HG03378 (cell line): Measurements from ENCODE around the gene ARHGEF28.

Source experiments
- ATAC-seq: cut with Tn5 transposase; IDR thresholded peaks from one replicate; pipeline ENCODE4 v1.9.1; 2021; ENCODE audit warnings: mild to moderate bottlenecking, moderate library complexity; ENCODE audit not compliant: unreplicated experiment

ARHGEF28 gene

GRCh38 chr5:73805449-73805848 lies 179.5 kb downstream of the ARHGEF28 start:
- ATAC-seq: no peak

DNA sequence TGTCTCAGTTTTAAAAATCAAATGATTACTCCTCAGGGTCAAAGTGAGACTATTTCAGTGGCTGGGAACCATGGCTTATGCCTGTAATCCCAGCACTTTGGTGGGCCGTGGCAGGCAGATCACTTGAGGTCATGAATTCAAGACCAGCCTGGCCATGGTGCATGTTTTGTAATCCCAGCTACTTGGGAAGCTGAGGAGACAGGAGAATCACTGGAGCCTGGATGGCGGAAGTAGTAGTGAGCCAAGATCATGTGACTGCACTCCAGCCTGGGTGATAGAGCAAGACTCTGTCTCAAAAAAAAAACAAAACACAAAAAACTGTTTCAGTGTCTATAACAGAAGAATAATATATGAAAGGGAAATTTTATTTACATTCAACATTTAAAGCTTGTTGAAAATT lies 182.9 kb downstream of the ARHGEF28 start:
- no peak for ATAC-seq

DNA sequence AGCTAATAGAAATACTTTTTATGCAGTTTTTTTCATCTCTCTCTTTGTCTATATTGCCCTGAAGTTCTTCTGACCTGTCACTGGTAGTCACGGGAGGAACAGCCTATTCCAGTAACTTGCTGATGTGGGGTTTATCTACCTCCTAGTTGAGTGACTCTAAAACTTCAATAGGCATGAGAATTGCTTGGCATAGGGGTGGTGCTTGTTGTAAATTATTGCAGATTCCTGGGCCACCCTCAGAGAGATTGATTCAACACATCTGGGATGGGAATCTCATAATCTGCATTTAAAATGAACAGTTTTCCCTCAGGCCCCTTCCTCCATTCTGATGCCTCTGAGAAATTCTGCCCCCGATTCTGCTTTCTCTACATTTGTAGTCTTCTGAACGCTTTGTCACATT lies 184.4 kb downstream of the ARHGEF28 start:
- no peak for ATAC-seq

- ATAC-seq: no peak
Observed at GRCh38 chr5:73812457-73812856, 186.5 kb downstream of the ARHGEF28 start.

GRCh38 chr5:73812962-73813588 lies 187.1 kb downstream of the ARHGEF28 start:
- ATAC-seq: no peak

DNA sequence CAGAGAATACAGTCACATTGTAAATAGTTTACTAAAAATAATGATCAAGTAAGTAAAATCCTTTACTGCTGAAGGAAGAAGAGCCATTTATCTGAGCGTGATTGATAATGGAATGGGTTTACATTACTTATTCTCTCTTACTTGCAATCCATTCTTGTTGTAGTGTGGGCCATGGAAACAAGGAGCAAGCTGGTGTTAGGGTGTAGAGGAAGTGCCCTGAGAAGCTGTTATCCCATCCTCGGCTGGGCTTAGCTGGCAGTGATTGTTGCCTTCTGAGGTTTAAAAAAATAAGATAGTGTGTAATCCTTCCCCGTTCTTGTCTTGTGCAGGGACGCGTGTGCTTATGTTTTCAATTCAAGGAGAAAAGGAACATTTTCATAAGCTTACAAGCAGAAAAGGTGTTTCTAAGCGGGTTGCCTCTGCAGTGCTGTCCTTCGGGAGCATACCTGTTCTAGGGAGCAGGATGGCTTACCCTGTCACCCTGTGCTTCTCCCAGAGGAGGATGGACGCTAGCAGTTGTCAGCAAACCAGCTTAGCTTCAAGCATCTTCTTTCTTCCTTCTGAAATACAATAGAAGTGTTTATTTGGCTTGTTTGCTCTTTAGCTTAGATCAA lies 188.3 kb downstream of the ARHGEF28 start:
- no peak for ATAC-seq

GRCh38 chr5:73815631-73816030 lies 189.6 kb downstream of the ARHGEF28 start:
- no peak for ATAC-seq

DNA sequence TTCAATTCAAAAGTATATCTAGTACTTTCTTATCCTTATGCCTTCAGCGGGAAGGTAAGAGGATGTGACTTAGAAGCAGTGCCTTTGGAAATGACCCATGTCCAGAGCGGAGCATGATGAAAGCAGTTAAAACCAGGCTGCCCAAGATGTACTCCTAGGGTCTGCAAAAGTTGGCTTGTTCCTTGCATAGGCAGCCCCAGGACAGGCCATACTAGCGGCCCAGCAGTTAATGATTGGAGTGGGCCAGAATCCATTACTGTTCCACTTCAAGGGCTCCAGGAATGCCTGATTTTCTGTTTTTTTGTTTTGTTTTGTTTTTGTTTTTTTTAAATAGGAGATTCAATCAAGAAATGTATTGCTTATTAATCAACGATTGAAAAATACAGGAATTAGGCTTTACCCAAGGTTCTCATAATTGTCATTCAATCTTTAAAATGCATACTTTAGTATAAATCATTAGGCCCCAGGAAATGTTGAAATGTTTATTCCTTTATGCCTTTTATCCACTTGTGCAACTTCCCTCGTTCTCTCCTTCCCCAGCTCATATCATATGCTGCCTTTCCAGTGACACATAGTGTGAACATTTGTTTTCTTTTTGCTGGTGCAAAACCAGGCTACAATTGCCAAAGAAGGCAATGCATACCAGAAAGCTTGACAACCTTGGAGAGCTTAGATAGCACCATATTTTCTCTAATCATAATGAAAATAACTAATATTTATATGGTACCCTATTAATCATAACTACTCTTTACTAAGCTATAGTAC lies 190.8 kb downstream of the ARHGEF28 start:
- ATAC-seq: no peak

GRCh38 chr5:73818357-73818756 lies 192.4 kb downstream of the ARHGEF28 start:
- no peak for ATAC-seq

- ATAC-seq: no peak
Observed at GRCh38 chr5:73820326-73820725, 194.3 kb downstream of the ARHGEF28 start.

DNA sequence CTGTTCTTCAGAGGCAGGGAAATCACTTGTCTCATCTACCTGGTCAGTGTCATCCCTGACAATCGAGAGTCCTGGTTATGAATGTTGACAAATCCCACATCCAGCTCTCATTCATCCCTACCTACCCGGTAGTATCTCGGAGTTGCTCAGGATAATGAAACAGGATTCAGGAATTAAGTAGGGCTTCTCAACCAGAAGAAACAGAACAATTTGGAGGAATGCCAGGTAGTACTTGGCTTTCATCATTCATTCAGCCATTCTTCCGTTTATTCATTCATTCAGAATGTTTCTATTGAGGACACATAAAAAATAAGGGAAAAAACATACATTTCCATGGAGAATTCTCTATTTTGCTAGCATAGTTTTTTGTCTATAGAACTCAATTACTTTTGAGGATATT lies 195.0 kb downstream of the ARHGEF28 start:
- no peak for ATAC-seq

DNA sequence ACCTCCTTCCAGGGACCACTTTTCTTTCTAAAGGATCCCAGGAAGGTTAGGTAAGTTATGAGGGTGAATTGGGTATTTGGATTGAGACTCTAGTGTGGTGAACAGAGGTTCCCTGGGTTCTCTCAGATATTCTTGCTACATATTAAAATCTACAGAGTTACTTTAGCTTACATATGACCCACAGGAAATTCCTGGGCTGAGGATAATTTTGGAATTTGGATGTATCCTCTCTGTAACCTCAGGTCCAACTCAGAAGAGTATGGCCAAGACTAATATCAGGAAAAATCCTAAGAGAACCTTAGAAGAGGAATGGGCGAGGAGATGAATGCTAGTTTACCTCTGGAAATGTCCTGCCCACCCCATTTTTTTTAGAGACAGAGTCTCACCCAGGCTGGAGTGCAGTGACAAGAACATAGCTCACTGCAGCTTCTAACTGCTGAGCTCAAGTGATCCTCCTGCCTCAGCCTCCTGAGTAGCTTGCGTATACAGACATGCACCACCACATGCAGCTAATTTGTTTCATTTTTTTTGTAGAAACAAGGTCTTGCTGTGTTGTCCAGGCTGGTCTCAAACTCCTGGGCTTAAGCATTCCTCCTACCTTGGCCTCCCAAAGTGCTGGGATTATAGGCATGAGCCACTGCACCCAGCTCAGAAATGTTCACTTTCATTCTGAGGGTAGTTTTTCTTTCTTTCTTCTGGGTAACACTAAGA lies 196.4 kb downstream of the ARHGEF28 start:
- no peak for ATAC-seq

- ATAC-seq: no peak
Observed at GRCh38 chr5:73822989-73823339, 197.0 kb downstream of the ARHGEF28 start.

DNA sequence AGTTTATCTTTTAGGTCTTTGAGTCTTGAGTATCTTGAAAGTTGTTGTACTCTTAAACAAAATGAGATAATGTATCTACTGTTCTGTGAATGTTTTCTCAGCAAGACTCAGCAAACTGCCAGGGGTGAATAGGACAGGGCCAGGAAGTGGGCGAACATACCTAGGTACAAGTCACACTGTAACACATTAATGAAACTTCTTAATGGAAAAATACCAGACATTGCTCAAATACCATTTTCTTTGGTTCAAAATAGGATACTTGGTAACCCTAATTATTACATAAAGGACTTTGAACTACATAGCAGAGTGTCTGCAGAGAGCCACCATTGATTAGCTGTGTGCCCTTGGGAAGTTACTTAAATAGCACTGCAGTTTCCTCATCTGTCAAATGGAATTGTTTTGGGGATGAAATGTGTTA lies 197.5 kb downstream of the ARHGEF28 start:
- ATAC-seq: no peak

- no peak for ATAC-seq
Observed at GRCh38 chr5:73825199-73825598, 199.2 kb downstream of the ARHGEF28 start.

- ATAC-seq: no peak
Observed at GRCh38 chr5:73825736-73826135, 199.7 kb downstream of the ARHGEF28 start.

GRCh38 chr5:73826301-73827105 lies 200.5 kb downstream of the ARHGEF28 start:
- ATAC-seq: no peak

GRCh38 chr5:73827106-73827450 lies 201.1 kb downstream of the ARHGEF28 start:
- ATAC-seq: no peak

GRCh38 chr5:73828465-73828864 lies 202.5 kb downstream of the ARHGEF28 start:
- ATAC-seq: no peak

- no peak for ATAC-seq
Observed at GRCh38 chr5:73830646-73831045, 204.7 kb downstream of the ARHGEF28 start.

- no peak for ATAC-seq
Observed at GRCh38 chr5:73831066-73831465, 205.1 kb downstream of the ARHGEF28 start.
